GM19240 (cell line): ENCODE data around the gene GLO1.

ENCODE experiments used
- DNase-seq: peaks from one replicate; pipeline ENCODE4 v3.0.0; 2011; ENCODE audit warnings: low spot score; ENCODE audit not compliant: insufficient read length

Gene GLO1

GRCh38 chr6:38671885-38672467, 31.0 kb downstream of the GLO1 start:
- peak; percentile 43 for DNase-seq

- no peak for DNase-seq
Observed at GRCh38 chr6:38658418-38659167, 44.4 kb downstream of the GLO1 start.

- DNase-seq = no peak
Observed at GRCh38 chr6:38656896-38657295, 46.0 kb downstream of the GLO1 start.

- DNase-seq = no peak
Observed at GRCh38 chr6:38654263-38654662, 48.7 kb downstream of the GLO1 start.

GRCh38 chr6:38651121-38651784, 51.7 kb downstream of the GLO1 start:
- DNase-seq = no peak

- DNase-seq = no peak
Observed at GRCh38 chr6:38650207-38650752, 52.7 kb downstream of the GLO1 start.

- no peak for DNase-seq
Observed at GRCh38 chr6:38649744-38650143, 53.2 kb downstream of the GLO1 start.

GRCh38 chr6:38648629-38649028, 54.3 kb downstream of the GLO1 start:
- no peak for DNase-seq

- DNase-seq = no peak
Observed at GRCh38 chr6:38646166-38646878, 56.6 kb downstream of the GLO1 start.

GRCh38 chr6:38644951-38645350, 58.0 kb downstream of the GLO1 start:
- DNase-seq = no peak

- peak; percentile 9 for DNase-seq
Observed at GRCh38 chr6:38640216-38640909, 62.6 kb downstream of the GLO1 start.

- DNase-seq = peak; percentile 49
Observed at GRCh38 chr6:38639498-38640215, 63.3 kb downstream of the GLO1 start, which contains the start of gene BTBD9. Gene BTBD9, minus strand, starts transcription at chr6:38639929.

GRCh38 chr6:38638941-38639497, 63.9 kb downstream of the GLO1 start:
- peak; percentile 3 for DNase-seq

- DNase-seq = no peak
Observed at GRCh38 chr6:38637756-38638155, 65.2 kb downstream of the GLO1 start.

GRCh38 chr6:38636027-38636426, 66.9 kb downstream of the GLO1 start:
- no peak for DNase-seq

GRCh38 chr6:38634518-38634917, 68.4 kb downstream of the GLO1 start:
- DNase-seq = no peak

- no peak for DNase-seq
Observed at GRCh38 chr6:38632490-38632889, 70.5 kb downstream of the GLO1 start.

- no peak for DNase-seq
Observed at GRCh38 chr6:38631186-38631783, 71.7 kb downstream of the GLO1 start.
